ENCODE data around the gene NUP214.
A peak's percentile ranks its signal among the peaks of the same experiment; 100 is the strongest.
"Not testable (repeated sequence)": the region's sequence is repeated elsewhere in the genome, so short reads cannot be mapped to it uniquely, and the experiment has no call there.

The NUP214 gene

GRCh38 chr9:131121346-131121745 is 4.0 kb upstream of the NUP214 start:
- Mint-ChIP-seq H3K27ac (no peak overlapping the region), H3K36me3 (no peaks in the 10 kb centered on the region), H3K4me3 (no peak overlapping the region), H3K4me1 (peaks cover 12% of the 10 kb centered on the region), H3K27me3 (no peaks in the 10 kb centered on the region), H3K9me3 (no peaks in the 10 kb centered on the region)

- Mint-ChIP-seq H3K9me3 (no peaks in the 10 kb centered on the region), H3K4me3 (no peak overlapping the region), H3K27ac (no peak overlapping the region), H3K4me1 (peaks cover 17% of the 10 kb centered on the region), H3K36me3 (no peaks in the 10 kb centered on the region), H3K27me3 (no peaks in the 10 kb centered on the region)
These were observed 3.2 kb upstream of the NUP214 start for GRCh38 chr9:131122158-131122557.

- peak overlapping the region; percentile 99 for H3K4me3 Mint-ChIP-seq
- peaks cover 25% of the 10 kb centered on the region for H3K4me1 Mint-ChIP-seq
- H3K36me3 Mint-ChIP-seq = peaks cover 2% of the 10 kb centered on the region
- no peaks in the 10 kb centered on the region for H3K27me3 Mint-ChIP-seq
- peak overlapping the region; percentile 99 for H3K27ac Mint-ChIP-seq
- H3K9me3 Mint-ChIP-seq = no peaks in the 10 kb centered on the region
These were observed 423 bp upstream of the NUP214 start for GRCh38 chr9:131125038-131125287.

GRCh38 chr9:131126059-131126426 is 657 bp downstream of the NUP214 start:
- H3K9me3 Mint-ChIP-seq = no peaks in the 10 kb centered on the region
- no peaks in the 10 kb centered on the region for H3K27me3 Mint-ChIP-seq

GRCh38 chr9:131129183-131129582 is 3.8 kb downstream of the NUP214 start:
- Mint-ChIP-seq H3K27me3 (no peaks in the 10 kb centered on the region), H3K4me1 (peaks cover 32% of the 10 kb centered on the region), H3K4me3 (no peak overlapping the region), H3K9me3 (no peaks in the 10 kb centered on the region), H3K36me3 (peaks cover 6% of the 10 kb centered on the region), H3K27ac (no peak overlapping the region)

More at GRCh38 chr9:131126059-131126426, 657 bp downstream of the NUP214 start:
- Mint-ChIP-seq H3K36me3 (peaks cover 2% of the 10 kb centered on the region), H3K4me1 (peaks cover 32% of the 10 kb centered on the region), H3K27ac (peak overlapping the region; percentile 99), H3K4me3 (peak overlapping the region; percentile 99)

- no peak overlapping the region for H3K4me3 Mint-ChIP-seq
- H3K27ac Mint-ChIP-seq = no peak overlapping the region
- peaks cover 19% of the 10 kb centered on the region for H3K36me3 Mint-ChIP-seq
- no peaks in the 10 kb centered on the region for H3K27me3 Mint-ChIP-seq
- peaks cover 2% of the 10 kb centered on the region for H3K4me1 Mint-ChIP-seq
- H3K9me3 Mint-ChIP-seq = no peaks in the 10 kb centered on the region
These were observed 13.3 kb downstream of the NUP214 start for GRCh38 chr9:131138676-131139075.

DNA sequence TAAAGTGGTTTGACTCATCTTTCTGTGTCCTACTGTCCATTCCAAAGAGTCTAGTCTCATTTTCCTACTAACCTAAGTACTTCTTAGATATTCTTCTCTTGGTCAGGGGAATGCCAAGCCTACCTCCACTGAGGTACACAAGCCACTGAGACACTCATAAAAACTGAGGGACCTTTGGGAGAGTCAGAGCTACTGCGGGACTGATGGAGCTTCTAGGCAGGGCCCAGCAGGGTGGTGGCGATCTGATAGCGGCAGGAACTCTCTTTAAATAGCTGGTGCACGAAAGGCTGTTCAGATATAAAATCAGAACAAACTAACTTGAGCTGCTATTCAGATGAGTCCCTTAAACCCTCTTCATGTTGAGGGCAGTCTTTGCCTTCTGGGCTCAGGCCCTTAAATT is 14.7 kb downstream of the NUP214 start:
- H3K4me1 Mint-ChIP-seq = peaks cover 8% of the 10 kb centered on the region
- no peaks in the 10 kb centered on the region for H3K27me3 Mint-ChIP-seq
- H3K36me3 Mint-ChIP-seq = peaks cover 25% of the 10 kb centered on the region
- no peak overlapping the region for H3K27ac Mint-ChIP-seq
- no peaks in the 10 kb centered on the region for H3K9me3 Mint-ChIP-seq
- H3K4me3 Mint-ChIP-seq = no peak overlapping the region

DNA sequence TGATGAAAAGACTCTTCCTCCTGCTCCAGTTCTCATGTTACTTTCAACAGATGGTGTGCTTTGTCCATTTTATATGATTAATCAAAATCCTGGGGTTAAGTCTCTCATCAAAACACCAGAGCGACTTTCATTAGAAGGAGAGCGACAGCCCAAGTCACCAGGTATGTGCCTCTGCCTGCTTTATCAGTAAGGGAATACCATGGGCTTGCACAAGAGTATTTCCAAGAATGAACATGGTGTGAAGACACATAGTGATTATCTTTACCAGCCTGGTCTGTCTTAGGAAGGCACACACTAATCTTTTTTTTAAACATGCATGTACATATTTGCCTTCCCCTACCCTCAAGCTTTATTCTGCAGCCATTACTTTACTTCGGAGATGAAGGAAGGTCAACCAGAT is 15.2 kb downstream of the NUP214 start:
- H3K27me3 Mint-ChIP-seq = no peaks in the 10 kb centered on the region
- H3K4me3 Mint-ChIP-seq = no peak overlapping the region
- H3K36me3 Mint-ChIP-seq = peaks cover 28% of the 10 kb centered on the region

DNA sequence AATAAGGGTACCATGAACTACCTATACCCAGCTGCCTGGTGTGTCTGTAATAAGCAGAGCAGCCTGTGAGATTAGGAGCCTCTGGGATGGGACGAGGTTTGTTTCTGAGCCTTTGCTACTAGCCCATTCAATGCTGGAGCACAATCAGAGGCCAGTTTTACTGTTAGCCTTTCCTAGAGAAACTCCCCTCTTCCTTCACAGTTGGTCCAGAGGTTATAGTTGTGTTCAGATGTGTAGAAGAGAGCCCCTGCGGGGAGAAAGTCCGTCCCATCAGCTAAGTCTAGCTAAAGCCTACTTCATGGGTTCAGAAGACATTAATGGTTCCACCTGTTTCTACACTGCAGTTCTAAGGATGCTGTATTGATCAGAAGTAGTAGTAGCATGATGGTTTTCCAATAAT is 16.8 kb downstream of the NUP214 start:
- H3K9me3 Mint-ChIP-seq = no peaks in the 10 kb centered on the region
- peaks cover 8% of the 10 kb centered on the region for H3K4me1 Mint-ChIP-seq
- H3K27ac Mint-ChIP-seq = no peak overlapping the region
- no peaks in the 10 kb centered on the region for H3K27me3 Mint-ChIP-seq
- no peak overlapping the region for H3K4me3 Mint-ChIP-seq
- H3K36me3 Mint-ChIP-seq = peaks cover 26% of the 10 kb centered on the region

More for the DNA sequence above, 15.2 kb downstream of the NUP214 start:
- Mint-ChIP-seq H3K27ac (no peak overlapping the region), H3K4me1 (peaks cover 8% of the 10 kb centered on the region), H3K9me3 (no peaks in the 10 kb centered on the region)

DNA sequence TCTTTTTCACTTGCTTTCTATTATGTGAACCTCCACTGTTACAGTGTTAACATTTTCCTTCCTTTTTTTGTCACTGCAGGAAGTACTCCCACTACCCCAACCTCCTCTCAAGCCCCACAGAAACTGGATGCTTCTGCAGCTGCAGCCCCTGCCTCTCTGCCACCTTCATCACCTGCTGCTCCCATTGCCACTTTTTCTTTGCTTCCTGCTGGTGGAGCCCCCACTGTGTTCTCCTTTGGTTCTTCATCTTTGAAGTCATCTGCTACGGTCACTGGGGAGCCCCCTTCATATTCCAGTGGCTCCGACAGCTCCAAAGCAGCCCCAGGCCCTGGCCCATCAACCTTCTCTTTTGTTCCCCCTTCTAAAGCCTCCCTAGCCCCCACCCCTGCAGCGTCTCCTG is 18.8 kb downstream of the NUP214 start:
- Mint-ChIP-seq H3K4me1 (peaks cover 12% of the 10 kb centered on the region), H3K9me3 (no peaks in the 10 kb centered on the region), H3K27me3 (no peaks in the 10 kb centered on the region), H3K4me3 (no peak overlapping the region), H3K27ac (peak overlapping the region; percentile 38), H3K36me3 (peaks cover 29% of the 10 kb centered on the region)

DNA sequence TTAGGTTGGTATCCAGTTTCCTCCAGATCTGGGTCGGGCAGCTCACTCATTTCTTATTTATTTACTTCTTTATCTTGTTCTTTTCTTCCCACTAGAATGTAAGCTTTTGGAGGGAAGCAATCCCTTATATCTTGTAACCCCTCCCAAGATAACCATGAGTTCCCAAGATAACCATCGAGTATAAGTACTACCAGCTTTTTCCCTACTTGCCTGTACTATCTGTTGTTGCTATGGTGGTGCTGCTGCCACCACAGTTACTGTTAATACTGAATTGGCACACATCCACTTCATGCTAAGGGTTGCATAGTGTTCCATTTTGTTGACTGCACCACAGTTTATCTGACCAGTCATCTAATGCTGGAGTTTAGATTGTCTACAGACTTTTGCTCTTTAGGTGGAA is 19.9 kb downstream of the NUP214 start:
- Mint-ChIP-seq H3K36me3 (peaks cover 30% of the 10 kb centered on the region), H3K4me3 (no peak overlapping the region), H3K9me3 (no peaks in the 10 kb centered on the region), H3K27me3 (no peaks in the 10 kb centered on the region), H3K27ac (no peak overlapping the region), H3K4me1 (peaks cover 22% of the 10 kb centered on the region)

DNA sequence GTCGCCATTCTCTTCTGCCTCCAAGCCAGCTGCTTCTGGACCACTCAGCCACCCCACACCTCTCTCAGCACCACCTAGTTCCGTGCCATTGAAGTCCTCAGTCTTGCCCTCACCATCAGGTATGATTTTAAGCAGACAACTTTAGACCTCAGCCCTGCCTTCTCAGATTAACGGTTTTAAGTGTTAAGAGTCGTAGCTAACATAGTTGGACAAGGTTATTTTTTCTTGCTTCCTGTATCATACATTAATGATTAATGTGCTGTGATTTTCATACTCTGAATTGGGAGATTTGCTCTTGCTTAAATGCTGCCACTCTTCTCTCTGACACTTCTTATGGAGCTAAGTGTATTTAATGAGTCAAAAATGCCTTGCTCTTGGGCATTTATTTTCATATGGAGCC is 20.8 kb downstream of the NUP214 start:
- Mint-ChIP-seq H3K9me3 (no peaks in the 10 kb centered on the region), H3K4me1 (peaks cover 23% of the 10 kb centered on the region), H3K27ac (no peak overlapping the region), H3K36me3 (peaks cover 25% of the 10 kb centered on the region), H3K27me3 (no peaks in the 10 kb centered on the region), H3K4me3 (no peak overlapping the region)

- Mint-ChIP-seq H3K4me3 (no peak overlapping the region), H3K4me1 (peaks cover 24% of the 10 kb centered on the region), H3K27me3 (no peaks in the 10 kb centered on the region), H3K36me3 (peaks cover 27% of the 10 kb centered on the region), H3K9me3 (no peaks in the 10 kb centered on the region), H3K27ac (no peak overlapping the region)
These were observed 22.9 kb downstream of the NUP214 start for GRCh38 chr9:131148276-131148675.

- H3K4me3 Mint-ChIP-seq = no peak overlapping the region
- peaks cover 23% of the 10 kb centered on the region for H3K36me3 Mint-ChIP-seq
- peaks cover 24% of the 10 kb centered on the region for H3K4me1 Mint-ChIP-seq
These were observed 23.7 kb downstream of the NUP214 start for GRCh38 chr9:131148966-131149687.

DNA sequence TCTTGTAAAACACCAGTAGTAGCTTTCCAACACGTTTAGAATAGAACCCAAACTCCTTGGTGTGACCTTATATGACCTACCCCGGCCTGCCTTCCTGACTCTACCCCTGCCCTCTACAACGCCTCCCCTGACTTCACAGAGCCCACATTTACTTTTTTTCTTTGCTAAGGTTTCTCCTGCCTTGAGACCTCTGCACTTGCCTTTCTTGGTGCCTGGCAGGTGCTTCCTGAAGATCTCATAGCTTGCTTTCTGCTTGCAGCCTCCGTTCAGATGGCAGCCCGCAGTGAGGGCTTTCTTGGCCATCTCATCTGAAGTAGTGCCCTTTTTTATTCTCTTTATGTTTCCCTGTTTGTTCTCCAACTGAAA is 24.3 kb downstream of the NUP214 start:
- Mint-ChIP-seq H3K27me3 (no peaks in the 10 kb centered on the region), H3K4me3 (no peak overlapping the region), H3K27ac (peak overlapping the region; percentile 61), H3K36me3 (peaks cover 23% of the 10 kb centered on the region), H3K9me3 (no peaks in the 10 kb centered on the region), H3K4me1 (peaks cover 28% of the 10 kb centered on the region)

More at GRCh38 chr9:131148966-131149687, 23.7 kb downstream of the NUP214 start:
- Mint-ChIP-seq H3K9me3 (no peaks in the 10 kb centered on the region), H3K27me3 (no peaks in the 10 kb centered on the region), H3K27ac (peak overlapping the region; percentile 61)

DNA sequence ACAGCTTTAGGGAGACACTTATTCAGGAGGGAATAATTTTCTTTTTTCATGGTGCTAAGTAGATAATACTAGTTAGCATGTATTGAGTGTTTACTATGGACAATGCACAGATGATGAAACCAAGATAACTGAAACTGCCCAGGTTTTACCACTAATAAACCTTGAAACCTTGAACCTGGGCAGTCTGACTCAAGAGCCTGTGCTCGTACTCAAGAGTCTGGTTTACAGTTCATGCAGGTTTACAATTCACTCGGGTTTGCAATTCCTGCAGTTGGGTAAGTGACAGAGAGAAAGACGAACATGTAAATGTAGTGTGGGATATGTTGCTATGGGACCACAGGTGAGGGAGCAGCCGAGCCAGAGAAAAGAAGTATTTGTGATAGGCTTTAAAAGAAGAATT is 28.2 kb downstream of the NUP214 start:
- no peaks in the 10 kb centered on the region for H3K9me3 Mint-ChIP-seq
- H3K36me3 Mint-ChIP-seq = peaks cover 21% of the 10 kb centered on the region
- peaks cover 37% of the 10 kb centered on the region for H3K4me1 Mint-ChIP-seq
- no peak overlapping the region for H3K27ac Mint-ChIP-seq
- H3K4me3 Mint-ChIP-seq = no peak overlapping the region
- no peaks in the 10 kb centered on the region for H3K27me3 Mint-ChIP-seq

DNA sequence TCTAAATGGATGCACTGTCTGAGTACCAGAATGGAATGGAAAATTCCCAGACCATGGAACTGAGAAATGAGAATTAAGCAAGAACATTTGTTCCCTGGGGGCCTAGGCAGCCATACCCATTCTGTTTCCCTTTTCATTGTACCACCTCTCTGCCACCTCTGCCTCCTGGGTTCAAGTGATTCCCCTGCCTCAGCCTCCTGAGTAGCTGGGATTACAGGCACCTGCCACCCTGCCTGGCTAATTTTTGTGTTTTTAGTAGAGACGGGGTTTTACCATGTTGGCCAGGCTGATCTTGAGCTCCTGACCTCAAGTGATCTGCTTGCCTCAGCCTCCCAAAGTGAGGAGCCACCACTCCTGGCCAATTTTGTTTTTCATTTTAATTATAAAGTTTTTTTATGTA is 33.3 kb downstream of the NUP214 start:
- H3K27me3 Mint-ChIP-seq, H3K27ac Mint-ChIP-seq, H3K4me3 Mint-ChIP-seq, H3K9me3 Mint-ChIP-seq: not testable (repeated sequence)
- peaks cover 21% of the 10 kb centered on the region for H3K4me1 Mint-ChIP-seq
- peaks cover 14% of the 10 kb centered on the region for H3K36me3 Mint-ChIP-seq

All from activated naive CD4-positive, alpha-beta T cell treated with anti-CD3 and anti-CD28 coated beads, Interleukin-2, amount 50 U/mL, for 24 hours (primary cell).